Astrocyte (in vitro differentiated cells and primary cell): ENCODE measurements around the gene REG4. TPM values are rescaled to one million over a fixed set of nuclear protein-coding genes. Genes with fewer than 3 reads are reported as not detected.

Experiments used
- DNase-seq: peaks from one replicate; pipeline ENCODE4 v3.0.0-alpha.2; 2010; ENCODE audit warnings: low read depth
- FAIRE-seq: peaks from 2 replicates; lab custom pipeline; 2011; peaks lifted over from hg19 to GRCh38; lab: Jason Lieb, UNC
- H2AFZ ChIP-seq: 2 replicates; pipeline ENCODE4 v1.6.0; 2012; ENCODE audit warnings: low read depth, low read length, inconsistent platforms
- H3K27ac ChIP-seq: 2 replicates; pipeline ENCODE4 v1.5.1; 2011; ENCODE audit warnings: low read depth, low read length, inconsistent platforms
- H3K27me3 ChIP-seq: 2 replicates; pipeline ENCODE4 v1.6.0; 2011; ENCODE audit warnings: low read length, inconsistent platforms; ENCODE audit not compliant: insufficient read depth
- H3K36me3 ChIP-seq: 2 replicates; pipeline ENCODE4 v1.5.1; 2011; ENCODE audit warnings: low read length, inconsistent platforms; ENCODE audit not compliant: insufficient read depth
- H3K4me1 ChIP-seq: 2 replicates; pipeline ENCODE4 v1.5.1; 2011; ENCODE audit warnings: low read length, inconsistent platforms; ENCODE audit not compliant: insufficient read depth
- H3K4me2 ChIP-seq: 2 replicates; pipeline ENCODE4 v1.6.0; 2012; ENCODE audit warnings: low read length, inconsistent platforms
- H3K4me3 ChIP-seq: 2 replicates; pipeline ENCODE4 v1.5.1; 2011; ENCODE audit warnings: low read depth, mild to moderate bottlenecking, low read length, inconsistent platforms; ENCODE audit not compliant: insufficient read depth
- H3K79me2 ChIP-seq: 2 replicates; pipeline ENCODE4 v1.6.0; 2012; ENCODE audit warnings: mild to moderate bottlenecking, low read length, inconsistent platforms; ENCODE audit not compliant: insufficient read depth
- H3K9ac ChIP-seq: 2 replicates; pipeline ENCODE4 v1.6.0; 2012; ENCODE audit warnings: mild to moderate bottlenecking, low read length, inconsistent platforms
- H3K9me3 ChIP-seq: 2 replicates; pipeline ENCODE4 v1.5.1; 2012; ENCODE audit warnings: low read depth, mild to moderate bottlenecking, low read length, inconsistent platforms; ENCODE audit not compliant: insufficient read depth
- H4K20me1 ChIP-seq: 2 replicates; pipeline ENCODE4 v1.6.0; 2012; ENCODE audit warnings: low read length, inconsistent platforms; ENCODE audit not compliant: insufficient read depth
- H3K27ac Mint-ChIP-seq: one replicate; pipeline ENCODE4 v1.8.0; 2021; ENCODE audit warnings: mild to moderate bottlenecking, mixed read lengths; ENCODE audit not compliant: unreplicated experiment
- H3K27me3 Mint-ChIP-seq: one replicate; pipeline ENCODE4 v1.8.0; 2021; ENCODE audit warnings: low read depth, mixed read lengths; ENCODE audit not compliant: unreplicated experiment
- H3K36me3 Mint-ChIP-seq: one replicate; pipeline ENCODE4 v1.8.0; 2021; ENCODE audit warnings: low read depth, mixed read lengths; ENCODE audit not compliant: unreplicated experiment
- H3K4me1 Mint-ChIP-seq: one replicate; pipeline ENCODE4 v1.8.0; 2021; ENCODE audit warnings: low read depth, mixed read lengths; ENCODE audit not compliant: unreplicated experiment
- H3K4me3 Mint-ChIP-seq: one replicate; pipeline ENCODE4 v1.8.0; 2021; ENCODE audit warnings: mild to moderate bottlenecking, moderate library complexity, mixed read lengths; ENCODE audit not compliant: unreplicated experiment
- H3K9me3 Mint-ChIP-seq: one replicate; pipeline ENCODE4 v1.8.0; 2021; ENCODE audit warnings: mild to moderate bottlenecking, mixed read lengths; ENCODE audit not compliant: unreplicated experiment
- EZH2 ChIP-seq: IDR thresholded peaks from 2 replicates; pipeline ENCODE4 v1.6.1; 2012; ENCODE audit warnings: mild to moderate bottlenecking, low read length, inconsistent platforms; ENCODE audit not compliant: insufficient read depth
- total RNA-seq: library from RNA; stranded (reverse); gene quantifications from 2 replicates; pipeline ENCODE4 v1.2.1, GENCODE V29; 2021
- TF ChIP-seq, protein P1 (sequence below): IDR thresholded peaks from 2 replicates; pipeline ENCODE4 v1.5.1; 2011; ENCODE audit warnings: low read depth, mild to moderate bottlenecking, inconsistent platforms, low read length, moderate library complexity; ENCODE audit not compliant: insufficient read depth

REG4 gene
- total RNA-seq, 1 donor from 2014 or later, result not detected

DNA sequence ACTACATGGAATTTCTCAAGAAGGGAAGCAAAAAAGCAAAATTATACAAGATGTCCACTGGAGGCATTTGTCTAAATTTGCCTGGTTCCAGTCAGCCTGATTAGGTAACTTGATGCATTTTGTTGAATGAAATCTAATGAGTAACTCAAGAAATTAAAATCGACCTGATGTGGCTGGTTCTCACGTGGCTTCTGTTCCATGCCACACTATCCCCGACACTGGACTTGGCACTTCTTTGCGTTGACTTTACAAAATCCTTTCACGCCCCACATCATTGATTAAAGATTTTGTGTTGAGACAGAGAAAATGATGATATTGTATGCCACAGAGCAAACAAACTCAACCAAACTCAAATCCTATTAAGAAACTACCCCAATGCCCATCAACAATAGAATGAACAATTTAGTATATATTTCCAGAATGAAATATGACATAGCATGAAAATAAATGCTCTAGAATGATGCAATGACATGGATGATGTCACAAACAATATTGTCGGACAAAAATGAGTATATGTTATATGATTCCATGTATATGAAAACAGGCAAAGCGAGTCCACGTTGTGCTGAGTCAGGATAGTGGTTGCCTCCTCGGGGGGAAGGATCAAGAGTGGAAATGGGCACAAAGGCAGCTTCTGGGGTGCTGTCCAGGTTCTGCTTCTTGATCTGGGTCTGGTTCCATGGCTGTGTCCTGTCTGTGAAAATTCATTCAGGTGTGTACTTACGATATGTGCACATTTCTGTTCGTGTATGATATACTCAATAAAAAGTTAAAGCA lies 29.6 kb downstream of the REG4 start:
- FAIRE-seq (no peak), DNase-seq (no peak)
- H3K36me3 Mint-ChIP-seq, result peaks cover 2% of the 10 kb centered on the region
- no peaks in the 10 kb centered on the region for H3K4me1 ChIP-seq
- no peaks in the 10 kb centered on the region for H3K79me2 ChIP-seq
- H3K4me3 ChIP-seq, result no peak overlapping the region
- no peak overlapping the region for H3K4me3 Mint-ChIP-seq
- H3K27me3 Mint-ChIP-seq, result peaks cover 6% of the 10 kb centered on the region
- peaks cover 6% of the 10 kb centered on the region for H3K4me1 Mint-ChIP-seq
- H3K27me3 ChIP-seq, result peaks cover 16% of the 10 kb centered on the region
- H3K27ac Mint-ChIP-seq, result no peak overlapping the region
- no peak overlapping the region for H3K27ac ChIP-seq
- no peak overlapping the region for H3K9ac ChIP-seq
- H4K20me1 ChIP-seq, result no peaks in the 10 kb centered on the region
- H3K9me3 ChIP-seq, result no peaks in the 10 kb centered on the region
- no peak overlapping the region for H2AFZ ChIP-seq
- no peaks in the 10 kb centered on the region for H3K9me3 Mint-ChIP-seq
- TF ChIP-seq, protein P1, sequence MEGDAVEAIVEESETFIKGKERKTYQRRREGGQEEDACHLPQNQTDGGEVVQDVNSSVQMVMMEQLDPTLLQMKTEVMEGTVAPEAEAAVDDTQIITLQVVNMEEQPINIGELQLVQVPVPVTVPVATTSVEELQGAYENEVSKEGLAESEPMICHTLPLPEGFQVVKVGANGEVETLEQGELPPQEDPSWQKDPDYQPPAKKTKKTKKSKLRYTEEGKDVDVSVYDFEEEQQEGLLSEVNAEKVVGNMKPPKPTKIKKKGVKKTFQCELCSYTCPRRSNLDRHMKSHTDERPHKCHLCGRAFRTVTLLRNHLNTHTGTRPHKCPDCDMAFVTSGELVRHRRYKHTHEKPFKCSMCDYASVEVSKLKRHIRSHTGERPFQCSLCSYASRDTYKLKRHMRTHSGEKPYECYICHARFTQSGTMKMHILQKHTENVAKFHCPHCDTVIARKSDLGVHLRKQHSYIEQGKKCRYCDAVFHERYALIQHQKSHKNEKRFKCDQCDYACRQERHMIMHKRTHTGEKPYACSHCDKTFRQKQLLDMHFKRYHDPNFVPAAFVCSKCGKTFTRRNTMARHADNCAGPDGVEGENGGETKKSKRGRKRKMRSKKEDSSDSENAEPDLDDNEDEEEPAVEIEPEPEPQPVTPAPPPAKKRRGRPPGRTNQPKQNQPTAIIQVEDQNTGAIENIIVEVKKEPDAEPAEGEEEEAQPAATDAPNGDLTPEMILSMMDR, result no peak
- no peak for TF ChIP-seq EZH2
- H3K36me3 ChIP-seq, result no peaks in the 10 kb centered on the region
- H3K4me2 ChIP-seq, result no peak overlapping the region

DNA sequence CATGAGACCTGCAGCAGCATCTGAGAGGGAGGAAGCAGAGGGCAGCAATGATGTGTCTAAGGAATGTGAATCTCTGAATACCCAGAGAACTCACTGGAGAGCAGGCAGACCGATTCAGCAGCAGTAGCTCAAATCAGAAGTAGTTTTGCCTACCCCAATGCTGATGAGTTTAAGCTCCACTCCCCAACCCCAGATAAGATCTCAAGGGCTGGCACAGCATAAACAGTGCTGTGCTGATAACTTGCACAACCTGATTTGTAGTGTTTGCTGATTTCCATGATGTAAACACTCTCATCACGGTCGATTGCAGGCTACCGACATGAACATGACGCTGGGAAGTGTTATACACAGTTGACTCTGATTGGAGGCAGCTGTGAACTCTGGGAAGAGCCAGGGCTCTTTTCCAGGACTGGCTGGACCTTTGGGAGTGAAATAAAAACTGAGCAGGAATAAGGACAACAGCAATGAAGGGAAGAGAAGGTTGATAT lies 31.3 kb downstream of the REG4 start:
- Mint-ChIP-seq H3K9me3 (no peaks in the 10 kb centered on the region), H3K4me3 (no peak overlapping the region), H3K36me3 (peaks cover 2% of the 10 kb centered on the region), H3K4me1 (peaks cover 6% of the 10 kb centered on the region), H3K27me3 (peaks cover 6% of the 10 kb centered on the region), H3K27ac (no peak overlapping the region)
- TF ChIP-seq, protein P1, result no peak
- no peak for TF ChIP-seq EZH2
- Histone ChIP-seq H3K4me1 (no peaks in the 10 kb centered on the region), H3K9me3 (no peaks in the 10 kb centered on the region), H3K4me3 (no peak overlapping the region), H3K79me2 (no peaks in the 10 kb centered on the region), H3K36me3 (no peaks in the 10 kb centered on the region), H3K9ac (no peak overlapping the region), H3K4me2 (no peak overlapping the region), H2AFZ (no peak overlapping the region), H3K27ac (no peak overlapping the region), H3K27me3 (peaks cover 13% of the 10 kb centered on the region), H4K20me1 (no peaks in the 10 kb centered on the region)
- DNase-seq, result no peak
- FAIRE-seq, result no peak
